Fibroblast of lung (primary cell): Measurements from ENCODE around the gene BGN. TPM values are rescaled to one million over a fixed set of nuclear protein-coding genes. Genes with fewer than 3 reads are reported as not detected.

Experiments used
- DNase-seq, 2 donors: peaks; one replicate each; pipeline versions ENCODE4 v3.0.0 to v3.0.0-alpha.2; 2010; ENCODE audit warnings: low read depth in 2 of 2
- H2AFZ ChIP-seq: 2 replicates; pipeline ENCODE4 v1.5.1; 2012; ENCODE audit warnings: low read length, control low read depth, inconsistent platforms
- H3K27ac ChIP-seq: 2 replicates; pipeline ENCODE4 v1.5.1; 2011; ENCODE audit warnings: low read length, control low read depth; ENCODE audit not compliant: insufficient read depth
- H3K27me3 ChIP-seq: 2 replicates; pipeline ENCODE4 v1.5.1; 2011; ENCODE audit warnings: mild to moderate bottlenecking, low read length; ENCODE audit not compliant: control insufficient read depth, insufficient read depth
- H3K36me3 ChIP-seq: 2 replicates; pipeline ENCODE4 v1.5.1; 2011; ENCODE audit warnings: low read length; ENCODE audit not compliant: control insufficient read depth, insufficient read depth
- H3K4me1 ChIP-seq: 2 replicates; pipeline ENCODE4 v1.5.1; 2011; ENCODE audit warnings: low read length; ENCODE audit not compliant: control insufficient read depth, insufficient read depth; ENCODE audit errors: extremely low read depth
- H3K4me2 ChIP-seq: 2 replicates; pipeline ENCODE4 v1.5.1; 2011; ENCODE audit warnings: low read length, control low read depth; ENCODE audit not compliant: insufficient read depth; ENCODE audit errors: extremely low read depth
- H3K4me3 ChIP-seq, 4 experiments: fragments of 200-600 bp in 1 of 4; sonication (generic) in 1 of 4; replicated peaks in 1 of 4; 2 replicates each; pipeline ENCODE4 v1.5.1; 2011 to 2016; ENCODE audit warnings: low read length in 4 of 4, low read depth in 3 of 4, mild to moderate bottlenecking in 3 of 4, control low read depth in 2 of 4, inconsistent platforms in 1 of 4, mixed read lengths in 1 of 4; ENCODE audit not compliant: insufficient read depth in 1 of 4; ENCODE audit errors: control extremely low read depth in 1 of 4
- H3K79me2 ChIP-seq: 2 replicates; pipeline ENCODE4 v1.5.1; 2012; ENCODE audit warnings: mild to moderate bottlenecking, low read length, inconsistent platforms; ENCODE audit not compliant: control insufficient read depth, insufficient read depth
- H3K9ac ChIP-seq: 2 replicates; pipeline ENCODE4 v1.5.1; 2011; ENCODE audit warnings: mild to moderate bottlenecking, low read length, control low read depth; ENCODE audit not compliant: insufficient read depth
- H3K9me3 ChIP-seq: 2 replicates; pipeline ENCODE4 v1.5.1; 2012; ENCODE audit warnings: low read depth, low read length; ENCODE audit not compliant: control insufficient read depth, insufficient read depth
- H4K20me1 ChIP-seq: 2 replicates; pipeline ENCODE4 v1.5.1; 2011; ENCODE audit warnings: low read length; ENCODE audit not compliant: control insufficient read depth, insufficient read depth; ENCODE audit errors: extremely low read depth
- CTCF ChIP-seq, 2 donors: IDR thresholded peaks in 1 of 2; conservative IDR thresholded peaks in 1 of 2; 1 replicate in 1 of 2; 2 replicates in 1 of 2; pipeline ENCODE4 v1.5.1; 2011 to 2012; ENCODE audit warnings: low read length in 2 of 2, control low read depth in 1 of 2, inconsistent platforms in 1 of 2, low read depth in 1 of 2, mild to moderate bottlenecking in 1 of 2
- EZH2 ChIP-seq: IDR thresholded peaks from 2 replicates; pipeline ENCODE4 v1.5.1; 2012; ENCODE audit warnings: low read length, control low read depth, mild to moderate bottlenecking; ENCODE audit errors: missing control alignments
- polyA plus RNA-seq, 2 donors: library from polyadenylated mRNA; depleted of rRNA in 1 of 2; stranded (reverse) in 1 of 2; unstranded in 1 of 2; fragments of >200 nt; gene quantifications; 2 replicates each; pipeline ENCODE4 v1.2.1, GENCODE V29; 2011 to 2012; ENCODE audit warnings: missing spikeins in 1 of 2
- total RNA-seq: library from RNA; depleted of rRNA; stranded (reverse); fragments of >200 nt; gene quantifications from 2 replicates; pipeline ENCODE4 v1.2.1, GENCODE V29; 2014

The BGN gene
- total and polyA plus RNA-seq, 2 donors (not counting 1 experiment from before 2014, with no cell fraction given) = 10.1 to 61.7 TPM

GRCh38 chrX:153445856-153446635, 48.7 kb upstream of the BGN start, which contains the start of gene TREX2:
TSS of gene TREX2 (minus strand) at chrX:153446056. CDS start at chrX:153445430, 626 bp downstream.
- Histone ChIP-seq H3K4me3 (no peak within 1 kb of the TSS), H2AFZ (no peak within 1 kb of the TSS), H3K4me2 (no peak within 1 kb of the TSS), H3K4me1 (no peaks in the 10 kb centered on the region), H3K79me2 (no peaks in the 10 kb centered on the region), H3K27ac (no peak within 1 kb of the TSS), H4K20me1 (no peaks in the 10 kb centered on the region), H3K9ac (no peak within 1 kb of the TSS), H3K36me3 (no peaks in the 10 kb centered on the region), H3K9me3 (no peaks in the 10 kb centered on the region), H3K27me3 (no peaks in the 10 kb centered on the region)
- TF ChIP-seq EZH2 (no peak), CTCF (conservative IDR thresholded peaks at IDR 0.05 in 1 of 2, IDR thresholded peaks at IDR 0.05 in 1 of 2; ENCODE audit: low read depth in 1 of 2, low read length in 2 of 2) (no peak)
- DNase-seq = no peak

- no peak for TF ChIP-seq CTCF (conservative IDR thresholded peaks at IDR 0.05 in 1 of 2, IDR thresholded peaks at IDR 0.05 in 1 of 2; ENCODE audit: low read depth in 1 of 2, low read length in 2 of 2)
- no peak for TF ChIP-seq EZH2
- H3K9me3 ChIP-seq = no peaks in the 10 kb centered on the region
- H2AFZ ChIP-seq = no peak overlapping the region
- no peak overlapping the region for H3K4me3 ChIP-seq
- no peak overlapping the region for H3K9ac ChIP-seq
- no peaks in the 10 kb centered on the region for H3K36me3 ChIP-seq
- H3K27ac ChIP-seq = no peak overlapping the region
- H3K4me2 ChIP-seq = no peak overlapping the region
- H3K4me1 ChIP-seq = no peaks in the 10 kb centered on the region
- H3K79me2 ChIP-seq = no peaks in the 10 kb centered on the region
- no peaks in the 10 kb centered on the region for H3K27me3 ChIP-seq
- no peaks in the 10 kb centered on the region for H4K20me1 ChIP-seq
- no peak for DNase-seq
Measured at GRCh38 chrX:153446636-153446936, 48.2 kb upstream of the BGN start.

- H3K4me3 ChIP-seq = no peak overlapping the region
- H3K36me3 ChIP-seq = no peaks in the 10 kb centered on the region
- no peaks in the 10 kb centered on the region for H3K79me2 ChIP-seq
- no peaks in the 10 kb centered on the region for H4K20me1 ChIP-seq
- H3K9me3 ChIP-seq = no peaks in the 10 kb centered on the region
- no peak overlapping the region for H3K4me2 ChIP-seq
- no peak overlapping the region for H3K27ac ChIP-seq
- TF ChIP-seq EZH2 (no peak), CTCF (conservative IDR thresholded peaks at IDR 0.05 in 1 of 2, IDR thresholded peaks at IDR 0.05 in 1 of 2; ENCODE audit: low read depth in 1 of 2, low read length in 2 of 2) (no peak)
- no peak overlapping the region for H2AFZ ChIP-seq
- H3K4me1 ChIP-seq = no peaks in the 10 kb centered on the region
- H3K27me3 ChIP-seq = no peaks in the 10 kb centered on the region
- no peak for DNase-seq
- no peak overlapping the region for H3K9ac ChIP-seq
Measured at GRCh38 chrX:153446950-153447580, 47.7 kb upstream of the BGN start.
